ENCODE measurements around the gene SIRT1. TPM values are rescaled to one million over a fixed set of nuclear protein-coding genes. Genes with fewer than 3 reads are reported as not detected.

Gene SIRT1
- total and polyA plus RNA-seq, 2 of the 4 experiments (the other 2 are of a cell fraction) = 9.5 to 12.9 TPM

DNA sequence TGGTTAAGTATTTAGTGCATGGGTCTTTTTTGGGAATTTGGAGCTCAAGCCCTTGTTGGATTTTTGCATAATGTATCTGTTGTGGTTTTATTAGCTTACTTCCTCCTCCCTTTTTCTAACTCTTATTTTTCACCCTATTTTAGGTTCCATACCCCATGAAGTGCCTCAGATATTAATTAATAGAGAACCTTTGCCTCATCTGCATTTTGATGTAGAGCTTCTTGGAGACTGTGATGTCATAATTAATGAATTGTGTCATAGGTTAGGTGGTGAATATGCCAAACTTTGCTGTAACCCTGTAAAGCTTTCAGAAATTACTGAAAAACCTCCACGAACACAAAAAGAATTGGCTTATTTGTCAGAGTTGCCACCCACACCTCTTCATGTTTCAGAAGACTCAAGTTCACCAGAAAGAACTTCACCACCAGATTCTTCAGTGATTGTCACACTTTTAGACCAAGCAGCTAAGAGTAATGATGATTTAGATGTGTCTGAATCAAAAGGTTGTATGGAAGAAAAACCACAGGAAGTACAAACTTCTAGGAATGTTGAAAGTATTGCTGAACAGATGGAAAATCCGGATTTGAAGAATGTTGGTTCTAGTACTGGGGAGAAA, 28.0 kb downstream of the SIRT1 start:
- peaks cover 15 to 18% of the 10 kb centered on the region in 2 experiments; a peak in 2 of 4 replicates for H3K79me1 ChIP-seq (ENCODE audit: low read depth in 1 of 2, low read length in 2 of 2)
- no peak overlapping the region for H3K23ac ChIP-seq (ENCODE audit: low read depth, low read length)
- no peak overlapping the region for H3K14ac ChIP-seq (replicated peaks; ENCODE audit: low read depth, low read length)
- H4K8ac ChIP-seq (ENCODE audit: low read depth in 2 of 2, low read length in 2 of 2) = no peak overlapping the region
- H2BK20ac ChIP-seq (ENCODE audit: low read depth, low read length) = no peak overlapping the region
- no peak overlapping the region for H3K56ac ChIP-seq (ENCODE audit: extremely low read depth, insufficient read depth, low read length)
- peak; percentile 21; the same call in 1 of the 2 replicates for ATAC-seq (ENCODE audit: low read depth)
- H2BK15ac ChIP-seq (ENCODE audit: low read depth, low read length) = no peak overlapping the region
- no peak overlapping the region for H2BK120ac ChIP-seq (ENCODE audit: low read depth, low read length)
- H2BK5ac ChIP-seq (ENCODE audit: low read depth, low read length, poor library complexity, severe bottlenecking) = no peak overlapping the region
- no peaks in the 10 kb centered on the region; the same call in 1 of the 2 replicates for H3K9me1 ChIP-seq (ENCODE audit: insufficient read depth, low read length)
- no peak overlapping the region for H3K18ac ChIP-seq (ENCODE audit: low read depth, low read length)
- dilution Hi-C loops (cut with HindIII; ENCODE audit: low sequenced_read_pairs, unreplicated experiment) (no loop called here), in situ Hi-C loops (cut with MboI; ENCODE audit: low sequenced_read_pairs) (no loop called here), intact Hi-C loops (cut with micrococcal nuclease) (no loop called here)
- H2AK5ac ChIP-seq (ENCODE audit: low read depth, low read length) = no peak overlapping the region
- H4K5ac ChIP-seq (ENCODE audit: low read depth, low read length) = no peak overlapping the region
- no peak overlapping the region for H3K4me3 ChIP-seq (ENCODE audit: insufficient read depth, low read depth, low read length)
- no peak overlapping the region for H3K9ac ChIP-seq (ENCODE audit: low read depth, low read length)
- H3K4me2 ChIP-seq (ENCODE audit: low read depth, low read length) = no peak overlapping the region
- no peak overlapping the region for H2AFZ ChIP-seq (replicated peaks; ENCODE audit: low read length, poor library complexity)
- H3K4me1 ChIP-seq (ENCODE audit: control insufficient read depth, insufficient read depth, low read length) = no peaks in the 10 kb centered on the region
- no peaks in the 10 kb centered on the region for H4K20me1 ChIP-seq (ENCODE audit: insufficient read depth, low read length)
- TF ChIP-seq MAFK (IDR thresholded peaks at IDR 0.05; ENCODE audit: low read depth, low read length) (no peak), NFE2L2 (IDR thresholded peaks at IDR 0.05; ENCODE audit: low read depth, low read length) (no peak), RFX5 (IDR thresholded peaks at IDR 0.05; ENCODE audit: low read depth, low read length) (no peak), FOS (IDR thresholded peaks at IDR 0.05; ENCODE audit: low read depth, low read length) (no peak), RAD21 (IDR thresholded peaks at IDR 0.05; ENCODE audit: low read length) (no peak), CHD1 (IDR thresholded peaks at IDR 0.05; ENCODE audit: low read depth, low read length) (no peak), MXI1 (IDR thresholded peaks at IDR 0.05; ENCODE audit: borderline replicate concordance, low read depth, low read length) (no peak), BHLHE40 (IDR thresholded peaks at IDR 0.05; ENCODE audit: low read depth, low read length) (no peak), POLR2A (IDR thresholded peaks at IDR 0.05; ENCODE audit: low read depth, low read length) (no peak), CEBPB (IDR thresholded peaks at IDR 0.05; ENCODE audit: low read depth, low read length) (no peak), RCOR1 (IDR thresholded peaks at IDR 0.05; ENCODE audit: insufficient replicate concordance, low read length) (no peak), SMC3 (IDR thresholded peaks at IDR 0.05; ENCODE audit: low read depth, low read length) (no peak), MAZ (IDR thresholded peaks at IDR 0.05; ENCODE audit: borderline replicate concordance, low read depth, low read length) (no peak)
- TF ChIP-seq, protein P1, sequence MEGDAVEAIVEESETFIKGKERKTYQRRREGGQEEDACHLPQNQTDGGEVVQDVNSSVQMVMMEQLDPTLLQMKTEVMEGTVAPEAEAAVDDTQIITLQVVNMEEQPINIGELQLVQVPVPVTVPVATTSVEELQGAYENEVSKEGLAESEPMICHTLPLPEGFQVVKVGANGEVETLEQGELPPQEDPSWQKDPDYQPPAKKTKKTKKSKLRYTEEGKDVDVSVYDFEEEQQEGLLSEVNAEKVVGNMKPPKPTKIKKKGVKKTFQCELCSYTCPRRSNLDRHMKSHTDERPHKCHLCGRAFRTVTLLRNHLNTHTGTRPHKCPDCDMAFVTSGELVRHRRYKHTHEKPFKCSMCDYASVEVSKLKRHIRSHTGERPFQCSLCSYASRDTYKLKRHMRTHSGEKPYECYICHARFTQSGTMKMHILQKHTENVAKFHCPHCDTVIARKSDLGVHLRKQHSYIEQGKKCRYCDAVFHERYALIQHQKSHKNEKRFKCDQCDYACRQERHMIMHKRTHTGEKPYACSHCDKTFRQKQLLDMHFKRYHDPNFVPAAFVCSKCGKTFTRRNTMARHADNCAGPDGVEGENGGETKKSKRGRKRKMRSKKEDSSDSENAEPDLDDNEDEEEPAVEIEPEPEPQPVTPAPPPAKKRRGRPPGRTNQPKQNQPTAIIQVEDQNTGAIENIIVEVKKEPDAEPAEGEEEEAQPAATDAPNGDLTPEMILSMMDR (conservative IDR thresholded peaks at IDR 0.05; ENCODE audit: low read depth, low read length) = no peak
- TF ChIP-seq, protein P2, sequence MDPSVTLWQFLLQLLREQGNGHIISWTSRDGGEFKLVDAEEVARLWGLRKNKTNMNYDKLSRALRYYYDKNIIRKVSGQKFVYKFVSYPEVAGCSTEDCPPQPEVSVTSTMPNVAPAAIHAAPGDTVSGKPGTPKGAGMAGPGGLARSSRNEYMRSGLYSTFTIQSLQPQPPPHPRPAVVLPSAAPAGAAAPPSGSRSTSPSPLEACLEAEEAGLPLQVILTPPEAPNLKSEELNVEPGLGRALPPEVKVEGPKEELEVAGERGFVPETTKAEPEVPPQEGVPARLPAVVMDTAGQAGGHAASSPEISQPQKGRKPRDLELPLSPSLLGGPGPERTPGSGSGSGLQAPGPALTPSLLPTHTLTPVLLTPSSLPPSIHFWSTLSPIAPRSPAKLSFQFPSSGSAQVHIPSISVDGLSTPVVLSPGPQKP (IDR thresholded peaks at IDR 0.05; ENCODE audit: borderline replicate concordance, low read depth, low read length) = no peak
- TF ChIP-seq, protein P3, sequence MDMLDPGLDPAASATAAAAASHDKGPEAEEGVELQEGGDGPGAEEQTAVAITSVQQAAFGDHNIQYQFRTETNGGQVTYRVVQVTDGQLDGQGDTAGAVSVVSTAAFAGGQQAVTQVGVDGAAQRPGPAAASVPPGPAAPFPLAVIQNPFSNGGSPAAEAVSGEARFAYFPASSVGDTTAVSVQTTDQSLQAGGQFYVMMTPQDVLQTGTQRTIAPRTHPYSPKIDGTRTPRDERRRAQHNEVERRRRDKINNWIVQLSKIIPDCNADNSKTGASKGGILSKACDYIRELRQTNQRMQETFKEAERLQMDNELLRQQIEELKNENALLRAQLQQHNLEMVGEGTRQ (IDR thresholded peaks at IDR 0.05; ENCODE audit: low read depth, low read length) = no peak
- no peak overlapping the region for H2AK9ac ChIP-seq (replicated peaks; ENCODE audit: low read depth, low read length, poor library complexity)
- H3K27ac ChIP-seq (ENCODE audit: insufficient read depth, low read length) = no peak overlapping the region
- H3K27me3 ChIP-seq (ENCODE audit: control insufficient read depth, insufficient read depth, low read length) = no peaks in the 10 kb centered on the region
- ChIA-PET CTCF (interaction anchor here (1.9 kb wide), 1 partner anchor 14 kb away, joined by 4 read pairs; no protein-coding TSS in a partner anchor), POLR2A (ENCODE audit: unreplicated experiment) (interaction anchor here (0.6 kb wide), 1 partner anchor 11 kb away, joined by 3 read pairs; no protein-coding TSS in a partner anchor)
- no CpG with 5 or more reads among the region's 2 CpGs for WGBS, 2 experiments (ENCODE audit: extremely low coverage in 2 of 2, insufficient read length in 1 of 2)
- H4K91ac ChIP-seq (ENCODE audit: insufficient read depth, low read depth, low read length) = no peak overlapping the region
- BruUV-seq (replicated peaks) = no TSS peak
- DNase-seq = peak; percentile 25
- H3K36me3 ChIP-seq (ENCODE audit: control insufficient read depth, insufficient read depth, low read length) = peaks cover 34% of the 10 kb centered on the region
- H3K4ac ChIP-seq (ENCODE audit: low read depth, low read length) = no peak overlapping the region
- no peaks in the 10 kb centered on the region for H3K9me3 ChIP-seq (ENCODE audit: control insufficient read depth, insufficient read depth, low read length)
